GM04504 (cell line): Measurements from ENCODE around the gene MAP9.
"Not testable (repeated sequence)": the region's sequence is repeated elsewhere in the genome, so short reads cannot be mapped to it uniquely, and the experiment has no call there.

Experiments
- DNase-seq: peaks from one replicate; pipeline ENCODE4 v3.0.0-alpha.2; 2012; ENCODE audit warnings: low read depth

The MAP9 gene

DNA sequence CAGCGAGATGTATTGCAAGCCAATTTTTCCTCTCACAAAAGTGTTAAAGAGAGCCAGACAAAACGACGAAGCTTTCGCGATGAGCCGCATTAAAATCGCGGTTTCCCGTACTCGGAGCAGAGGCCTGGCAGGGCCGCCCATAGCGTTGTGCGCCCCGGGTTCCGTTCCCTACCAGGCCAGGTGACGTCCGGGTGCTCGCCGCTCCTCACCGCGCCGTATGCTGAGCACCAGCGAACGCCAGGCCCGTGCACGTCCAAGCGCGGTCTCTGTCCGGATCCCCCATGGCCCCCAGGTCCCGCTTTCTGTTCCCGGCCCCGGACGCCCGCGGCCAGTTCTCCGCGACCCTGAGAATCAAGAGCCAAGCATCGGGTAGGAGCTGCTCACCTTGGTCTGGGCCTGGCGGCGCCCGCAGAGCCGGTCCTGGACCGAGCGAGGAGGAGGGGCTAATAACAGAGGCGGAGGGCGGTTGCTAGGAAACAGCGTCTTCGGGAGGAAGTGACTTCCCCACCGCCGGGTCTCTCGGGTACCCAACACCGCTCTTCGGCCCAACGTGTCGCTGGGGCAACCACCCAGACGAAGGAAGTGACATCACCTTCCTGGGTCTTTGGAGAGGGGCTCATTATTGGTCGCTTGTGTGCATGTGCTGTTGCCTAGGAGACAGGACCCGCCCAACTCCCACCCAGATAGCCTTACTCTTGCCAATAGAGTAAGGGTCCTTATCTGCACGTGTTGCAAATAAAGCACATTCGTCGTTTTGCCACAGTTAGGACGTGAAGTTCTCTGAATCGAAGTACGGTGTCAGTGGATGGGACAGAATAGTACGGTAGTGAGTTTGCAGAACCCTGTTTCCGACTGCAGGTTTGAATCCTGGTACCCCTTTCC is at the start of gene MAP9:
TSS of gene MAP9 (minus strand) at position 579 of the 882 bp plus-strand sequence. CDS start 1,115 bp downstream, outside the sequence.
- DNase-seq: peak; percentile 78

DNA sequence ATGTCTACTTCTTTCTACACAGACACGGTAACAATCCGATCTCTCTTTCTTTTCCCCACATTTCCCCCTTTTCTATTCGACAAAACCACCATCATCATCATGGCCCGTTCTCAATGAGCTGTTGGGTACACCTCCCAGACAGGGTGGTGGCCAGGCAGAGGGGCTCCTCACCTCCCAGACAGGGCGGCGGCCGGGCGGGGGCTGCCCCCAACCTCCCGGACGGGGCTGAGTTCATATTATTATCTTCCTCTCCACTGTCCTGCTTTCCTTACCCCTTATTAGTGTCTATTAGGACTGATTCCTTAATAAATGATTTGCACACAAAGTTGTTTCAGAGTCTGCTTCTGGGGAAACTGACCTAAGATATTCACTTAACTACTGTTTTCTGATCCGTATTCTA is 48.0 kb upstream of the MAP9 start:
- not testable (repeated sequence) for DNase-seq

- no peak for DNase-seq
These were observed 46.9 kb upstream of the MAP9 start for GRCh38 chr4:155423671-155424070.

- DNase-seq: no peak
These were observed 42.5 kb upstream of the MAP9 start for GRCh38 chr4:155419266-155419665.

GRCh38 chr4:155415662-155416061 is 38.9 kb upstream of the MAP9 start:
- no peak for DNase-seq

- DNase-seq: no peak
These were observed 36.7 kb upstream of the MAP9 start for GRCh38 chr4:155413451-155413850.

GRCh38 chr4:155411546-155411945 is 34.8 kb upstream of the MAP9 start:
- no peak for DNase-seq

GRCh38 chr4:155408796-155409195 is 32.0 kb upstream of the MAP9 start:
- no peak for DNase-seq

DNA sequence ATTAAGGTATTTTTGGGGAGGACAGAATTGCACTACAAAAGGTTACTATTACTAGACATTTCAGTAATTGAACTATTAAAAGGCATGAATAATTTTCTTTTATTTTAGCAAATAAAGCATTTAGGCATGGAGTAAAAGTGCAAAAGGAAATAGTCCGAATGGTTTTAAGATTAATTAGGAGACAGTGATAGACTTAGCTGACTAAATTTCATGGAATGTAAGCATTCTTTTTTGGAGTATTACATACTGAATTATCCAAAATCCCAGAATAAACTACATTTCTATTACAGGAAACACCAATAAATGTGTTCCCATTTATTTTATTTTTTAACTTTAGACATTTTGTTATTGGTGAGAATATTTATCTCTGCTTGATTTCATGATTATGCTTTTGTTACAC is 30.7 kb upstream of the MAP9 start:
- DNase-seq: no peak

GRCh38 chr4:155405059-155405458 is 28.3 kb upstream of the MAP9 start:
- no peak for DNase-seq

DNA sequence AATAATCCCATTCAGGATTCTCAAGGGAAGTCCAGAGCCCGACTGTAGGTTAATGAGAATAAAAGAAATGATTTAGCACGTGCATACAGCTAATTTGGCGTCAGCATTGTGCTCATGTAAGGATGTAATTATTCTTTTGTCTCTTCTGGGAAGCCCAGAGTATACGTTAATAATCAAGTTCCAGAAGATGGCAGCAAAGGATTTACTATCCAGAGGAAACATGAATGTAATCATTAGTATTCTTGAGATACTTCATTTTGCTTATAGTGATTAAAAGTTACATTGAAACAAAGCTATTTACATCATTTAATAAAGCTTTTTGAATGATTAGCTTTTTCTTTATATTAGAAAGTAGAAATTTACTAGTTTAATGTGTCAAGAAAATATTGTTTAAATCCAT is 27.1 kb upstream of the MAP9 start:
- no peak for DNase-seq

DNA sequence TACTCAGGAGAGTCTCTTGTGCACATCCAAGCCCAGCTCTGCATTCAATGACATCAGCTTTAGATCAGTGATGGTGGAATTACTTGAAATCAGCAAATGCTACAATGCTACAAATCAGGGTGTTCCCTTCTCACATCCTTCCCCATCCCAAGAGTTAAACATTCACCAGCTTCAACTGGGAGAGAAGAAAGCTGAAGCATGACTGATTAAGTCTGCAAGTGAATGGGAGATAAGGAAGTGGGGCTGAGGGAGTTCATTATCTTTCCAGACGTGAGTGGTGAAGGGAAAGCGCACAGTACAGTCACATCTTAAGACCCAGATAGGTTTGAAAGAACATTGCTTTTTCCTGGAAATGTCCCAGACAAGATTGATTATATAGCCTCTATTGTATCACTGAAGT is 26.2 kb upstream of the MAP9 start:
- no peak for DNase-seq

DNA sequence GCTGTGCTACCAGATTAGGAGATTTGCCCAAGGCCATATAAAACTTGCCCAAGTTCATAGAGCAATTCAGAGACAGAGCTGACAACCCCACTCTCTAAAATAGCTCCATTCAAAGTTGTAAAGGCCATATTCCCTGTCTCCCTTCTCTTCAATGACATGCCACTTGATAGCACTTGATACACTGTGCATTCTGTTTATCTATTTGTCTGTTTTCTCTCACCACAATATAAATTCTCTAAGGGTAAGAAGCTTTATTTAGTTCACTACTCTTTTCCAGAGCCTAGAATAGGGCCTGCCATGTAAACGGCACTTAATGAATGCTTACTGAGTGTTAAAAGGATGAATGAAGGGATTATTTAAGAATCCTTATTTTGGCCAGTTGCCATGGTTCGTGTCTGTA is 24.1 kb upstream of the MAP9 start:
- no peak for DNase-seq

DNA sequence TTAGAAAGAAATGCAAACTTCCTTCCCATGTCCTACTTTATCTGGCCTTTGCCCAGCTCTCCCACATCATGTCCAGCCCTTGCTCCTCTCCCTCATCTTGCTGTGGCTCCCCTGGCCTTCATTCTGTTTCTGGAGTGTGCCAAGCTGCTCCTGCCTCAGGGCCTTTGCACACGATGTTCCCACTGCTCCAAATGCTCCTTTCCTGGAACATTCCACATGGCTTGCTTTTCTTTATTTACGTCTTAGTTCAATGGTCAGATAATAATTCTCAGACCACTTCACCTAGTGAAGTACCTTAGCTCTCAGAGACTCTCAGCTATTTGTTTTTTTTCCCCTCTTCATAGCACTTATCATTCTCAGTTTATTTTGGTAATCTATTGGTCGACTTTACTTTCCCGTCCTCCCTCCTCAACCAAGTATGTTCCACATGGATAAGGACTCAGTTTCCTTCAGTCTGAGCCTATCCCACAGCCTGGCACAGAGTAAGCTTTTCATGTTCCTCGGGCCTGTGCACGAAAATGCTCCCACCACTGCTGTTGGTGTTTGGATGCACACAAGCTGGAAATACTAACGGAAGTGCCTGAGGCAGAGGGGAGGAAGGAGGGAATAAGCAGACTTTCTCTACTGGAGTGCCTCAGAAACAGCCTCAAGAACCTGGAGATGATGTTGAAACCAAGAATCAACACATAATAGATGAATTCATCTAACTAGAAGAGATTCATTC is 23.4 kb upstream of the MAP9 start:
- no peak for DNase-seq

GRCh38 chr4:155392481-155393184 is 15.9 kb upstream of the MAP9 start:
- peak; percentile 52 for DNase-seq

GRCh38 chr4:155391932-155392331 is 15.2 kb upstream of the MAP9 start:
- no peak for DNase-seq

DNA sequence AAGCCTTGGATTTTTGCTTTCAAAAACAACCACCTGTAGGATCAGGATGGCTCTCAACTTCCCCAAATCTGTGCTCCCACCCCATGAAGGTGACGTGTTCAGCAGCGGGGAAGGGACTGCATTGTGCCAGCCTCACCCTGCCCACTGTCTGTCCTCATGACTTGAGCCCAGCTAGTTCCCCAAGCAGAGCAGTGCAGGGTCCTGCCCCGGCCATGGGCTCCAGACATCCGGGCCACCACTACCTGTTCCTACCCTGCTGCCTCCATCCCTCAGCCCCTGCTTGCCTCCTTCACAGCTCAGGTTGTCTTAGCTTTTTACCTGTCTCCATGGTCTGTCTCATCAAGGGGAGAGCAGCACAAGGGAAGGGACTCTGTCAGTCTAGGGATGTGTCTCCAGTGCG is 11.4 kb upstream of the MAP9 start:
- DNase-seq: no peak

- no peak for DNase-seq
These were observed 6.8 kb upstream of the MAP9 start for GRCh38 chr4:155383541-155383940.

DNA sequence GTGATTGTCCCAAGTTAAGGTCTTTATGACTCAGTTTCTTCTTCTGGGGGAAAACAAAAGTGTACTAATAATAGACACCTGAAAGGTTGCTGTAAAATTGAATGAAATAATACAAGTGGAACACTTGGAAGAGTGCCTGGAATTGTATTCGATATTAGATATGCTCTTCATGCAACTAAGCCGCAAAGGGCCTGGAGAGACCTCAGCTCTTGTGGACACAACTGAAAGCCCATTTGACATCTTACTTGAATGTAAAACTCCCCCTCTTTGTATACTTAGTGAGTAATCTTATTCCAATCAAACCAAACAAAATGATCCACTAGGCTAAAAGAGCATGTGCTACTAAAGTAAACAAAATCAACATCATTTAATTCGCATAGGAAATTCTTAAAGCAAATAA is 511 bp upstream of the MAP9 start:
- no peak for DNase-seq

DNA sequence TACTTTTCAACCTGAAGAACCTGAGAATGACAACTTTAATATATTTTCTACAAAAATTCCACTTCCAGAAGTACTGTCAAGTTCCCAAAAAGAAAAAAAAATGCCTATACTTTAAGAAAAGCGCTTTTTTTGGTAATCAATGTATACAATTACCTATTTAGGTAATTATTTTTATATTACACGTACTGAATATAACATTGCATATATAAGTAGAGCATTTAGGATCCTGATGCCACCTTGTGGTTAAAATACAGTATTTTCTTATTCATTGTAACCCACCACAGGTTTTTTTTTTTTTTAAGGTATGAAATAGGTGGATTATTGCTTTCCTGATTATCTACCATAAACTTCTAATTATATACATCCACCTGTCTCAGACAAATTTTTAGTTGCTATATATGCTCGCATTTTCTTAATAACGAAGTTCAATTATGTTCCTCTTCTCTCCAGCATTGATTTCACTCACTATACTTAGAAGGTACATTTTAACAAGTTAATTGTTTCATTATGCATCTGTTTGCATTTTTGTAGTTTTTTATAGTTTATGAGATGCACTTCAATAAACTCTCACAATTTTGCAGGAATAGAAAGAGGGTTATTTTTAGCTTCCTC is 5.2 kb downstream of the MAP9 start:
- no peak for DNase-seq

DNA sequence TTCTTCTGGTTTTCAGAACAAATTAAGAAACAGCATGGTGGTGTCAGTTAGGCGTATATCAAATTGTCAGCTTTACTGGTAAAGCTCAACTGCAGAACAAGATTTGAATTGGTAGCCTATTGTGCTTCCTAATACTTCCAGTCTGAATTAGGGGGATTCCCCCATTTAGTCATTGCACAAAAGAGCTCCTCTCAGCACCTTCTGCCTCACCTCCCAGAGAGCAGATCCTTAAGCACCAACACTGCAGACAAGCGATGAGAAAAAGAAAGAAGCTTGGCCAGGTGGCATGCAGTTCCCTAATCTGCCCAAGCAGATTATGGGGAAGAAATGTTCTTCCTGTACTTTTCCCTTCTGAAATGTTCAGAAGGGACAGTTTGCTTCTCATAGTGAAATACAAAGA is 9.2 kb downstream of the MAP9 start:
- no peak for DNase-seq

- no peak for DNase-seq
These were observed 22.7 kb downstream of the MAP9 start for GRCh38 chr4:155353923-155354540.
